Measurements from ENCODE around the gene KRT24.
A peak's percentile ranks its signal among the peaks of the same experiment; 100 is the strongest.

DNA sequence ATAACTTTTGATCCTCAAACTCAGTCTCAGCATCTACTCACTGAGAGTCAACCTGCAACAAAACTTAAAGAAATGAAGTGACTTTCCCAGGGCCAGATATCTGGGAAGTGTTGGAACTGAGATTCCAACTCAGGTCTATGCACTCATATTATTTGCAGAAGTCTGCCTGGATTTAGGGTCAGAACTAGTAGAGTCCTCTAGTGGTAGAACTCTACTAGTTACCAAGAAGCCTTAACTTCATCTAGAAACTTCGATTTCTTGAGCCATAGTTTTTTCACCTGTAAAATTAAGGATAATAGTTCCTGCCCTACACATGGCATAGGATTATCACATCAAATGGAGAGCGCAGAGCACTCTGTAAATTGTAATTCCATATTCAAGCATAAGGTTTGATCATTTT is 23.4 kb upstream of the KRT24 start:
- TF ChIP-seq CTCF (IDR thresholded peaks at IDR 0.05) (peak in 2 of 4 experiments; percentile 38 to 48), POLR2A (IDR thresholded peaks at IDR 0.05) (no peak), POLR2AphosphoS5 (IDR thresholded peaks at IDR 0.05) (no peak)

All from prostate gland (tissue), 2 donors.